Keratinocyte (primary cell): ENCODE data around the gene TXNDC5.

Experiments
- EZH2 ChIP-seq: IDR thresholded peaks from one replicate; pipeline ENCODE4 v1.6.1; 2012; ENCODE audit warnings: inconsistent platforms, mild to moderate bottlenecking, low read length, moderate library complexity
- TF ChIP-seq, protein P1 (sequence below), 3 experiments: IDR thresholded peaks in 1 of 3; conservative IDR thresholded peaks in 1 of 3; optimal IDR thresholded peaks in 1 of 3; 2 replicates in 2 of 3; 3 replicates in 1 of 3; pipeline versions ENCODE3 to v1.5.1; 2011; ENCODE audit warnings: low read length in 3 of 3, mild to moderate bottlenecking in 3 of 3, moderate library complexity in 2 of 3, control low read depth in 1 of 3, inconsistent platforms in 1 of 3; ENCODE audit not compliant: insufficient read depth in 2 of 3; ENCODE audit errors: extremely low read depth in 1 of 3

DNA sequence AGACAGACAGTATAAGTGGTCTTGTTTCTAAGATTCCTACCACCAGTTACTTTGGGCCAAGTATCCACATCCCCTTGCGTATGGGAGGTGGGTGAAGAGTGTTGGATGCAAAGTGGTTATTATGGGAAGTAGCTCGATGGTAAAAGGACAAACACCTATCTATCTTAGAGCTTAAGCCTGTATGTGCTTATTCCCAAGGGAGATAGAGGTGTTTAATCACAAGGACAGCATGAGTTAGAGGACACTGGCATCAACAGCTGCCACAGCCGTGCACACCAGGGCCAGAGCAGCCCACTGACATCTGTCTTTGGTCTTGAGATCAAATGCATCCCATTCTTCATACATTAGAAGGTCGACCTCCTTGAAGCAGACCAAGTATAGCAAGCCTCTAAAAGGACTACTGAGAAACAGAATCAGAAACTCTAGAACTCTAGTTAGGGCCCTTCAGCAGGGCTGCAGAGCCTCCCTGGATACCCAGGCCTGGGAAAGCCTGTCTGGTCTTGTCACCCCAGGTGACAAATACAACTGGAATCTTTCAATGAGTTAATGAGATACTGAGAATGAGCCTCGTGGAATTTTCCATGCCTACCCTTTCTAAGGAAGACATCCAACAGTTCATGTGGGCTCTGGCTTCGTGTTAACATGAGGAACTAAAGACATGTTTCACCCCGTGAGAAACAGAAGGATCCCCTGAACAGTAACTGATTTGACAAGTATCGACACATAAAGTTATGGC lies 28.7 kb downstream of the TXNDC5 start:
- TF ChIP-seq, protein P1, sequence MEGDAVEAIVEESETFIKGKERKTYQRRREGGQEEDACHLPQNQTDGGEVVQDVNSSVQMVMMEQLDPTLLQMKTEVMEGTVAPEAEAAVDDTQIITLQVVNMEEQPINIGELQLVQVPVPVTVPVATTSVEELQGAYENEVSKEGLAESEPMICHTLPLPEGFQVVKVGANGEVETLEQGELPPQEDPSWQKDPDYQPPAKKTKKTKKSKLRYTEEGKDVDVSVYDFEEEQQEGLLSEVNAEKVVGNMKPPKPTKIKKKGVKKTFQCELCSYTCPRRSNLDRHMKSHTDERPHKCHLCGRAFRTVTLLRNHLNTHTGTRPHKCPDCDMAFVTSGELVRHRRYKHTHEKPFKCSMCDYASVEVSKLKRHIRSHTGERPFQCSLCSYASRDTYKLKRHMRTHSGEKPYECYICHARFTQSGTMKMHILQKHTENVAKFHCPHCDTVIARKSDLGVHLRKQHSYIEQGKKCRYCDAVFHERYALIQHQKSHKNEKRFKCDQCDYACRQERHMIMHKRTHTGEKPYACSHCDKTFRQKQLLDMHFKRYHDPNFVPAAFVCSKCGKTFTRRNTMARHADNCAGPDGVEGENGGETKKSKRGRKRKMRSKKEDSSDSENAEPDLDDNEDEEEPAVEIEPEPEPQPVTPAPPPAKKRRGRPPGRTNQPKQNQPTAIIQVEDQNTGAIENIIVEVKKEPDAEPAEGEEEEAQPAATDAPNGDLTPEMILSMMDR (optimal IDR thresholded peaks at IDR 0.05 in 1 of 3, IDR thresholded peaks at IDR 0.05 in 1 of 3, conservative IDR thresholded peaks at IDR 0.05 in 1 of 3; ENCODE audit: extremely low read depth in 1 of 3, insufficient read depth in 2 of 3, low read length in 3 of 3) = no peak
- no peak for TF ChIP-seq EZH2
